GM12874 (cell line): Measurements from ENCODE around the gene TBC1D9.

ENCODE experiments used
- CTCF ChIP-seq: IDR thresholded peaks from 2 replicates; pipeline ENCODE4 v1.5.1; 2011; ENCODE audit warnings: low read depth, mild to moderate bottlenecking, control low read depth, low read length, moderate library complexity; ENCODE audit not compliant: insufficient read depth

TBC1D9 gene

DNA sequence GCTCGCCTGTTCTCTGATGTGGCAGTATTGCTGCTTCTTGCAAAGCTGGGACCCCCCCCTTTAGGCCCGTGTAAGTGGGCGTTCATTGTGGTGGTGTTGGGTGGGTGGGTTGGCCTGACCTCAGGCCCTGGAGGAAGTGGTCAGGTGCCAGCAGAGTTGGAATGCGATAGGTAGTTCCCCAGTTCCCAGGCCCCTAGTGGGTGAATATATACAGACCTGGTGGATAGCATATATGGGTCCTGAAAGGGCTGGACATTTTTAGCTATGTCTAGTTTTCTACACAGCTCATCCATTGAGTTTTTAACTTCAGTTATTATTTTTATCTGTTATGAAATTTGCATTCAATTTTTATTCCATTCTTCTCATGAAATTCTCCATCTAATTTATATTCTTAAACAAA lies 151.6 kb downstream of the TBC1D9 start:
- no peak for TF ChIP-seq CTCF

- TF ChIP-seq CTCF, result no peak
Measured at GRCh38 chr4:140603286-140603685, 152.9 kb downstream of the TBC1D9 start.

DNA sequence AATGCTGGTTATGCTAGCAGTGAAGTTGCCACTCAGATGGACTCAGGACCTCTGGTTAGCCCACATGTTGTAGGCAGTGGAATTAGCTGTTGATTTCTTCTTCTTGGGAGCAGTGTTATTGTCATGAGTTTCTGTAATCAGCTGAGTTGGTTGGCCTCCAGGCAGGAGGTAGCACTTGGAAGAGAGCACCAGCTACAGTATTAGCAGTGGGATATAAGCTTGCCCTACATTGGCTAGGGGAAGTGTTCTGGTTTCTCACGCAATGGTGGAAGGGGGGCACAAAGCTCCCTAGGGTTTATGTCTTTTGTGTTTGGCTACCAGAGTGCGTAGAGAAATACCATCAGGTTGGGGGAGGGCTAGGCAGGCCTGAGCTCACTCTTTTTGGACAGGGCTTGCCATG lies 153.5 kb downstream of the TBC1D9 start:
- TF ChIP-seq CTCF, result no peak

- no peak for TF ChIP-seq CTCF
Measured at GRCh38 chr4:140600408-140600807, 155.8 kb downstream of the TBC1D9 start.

DNA sequence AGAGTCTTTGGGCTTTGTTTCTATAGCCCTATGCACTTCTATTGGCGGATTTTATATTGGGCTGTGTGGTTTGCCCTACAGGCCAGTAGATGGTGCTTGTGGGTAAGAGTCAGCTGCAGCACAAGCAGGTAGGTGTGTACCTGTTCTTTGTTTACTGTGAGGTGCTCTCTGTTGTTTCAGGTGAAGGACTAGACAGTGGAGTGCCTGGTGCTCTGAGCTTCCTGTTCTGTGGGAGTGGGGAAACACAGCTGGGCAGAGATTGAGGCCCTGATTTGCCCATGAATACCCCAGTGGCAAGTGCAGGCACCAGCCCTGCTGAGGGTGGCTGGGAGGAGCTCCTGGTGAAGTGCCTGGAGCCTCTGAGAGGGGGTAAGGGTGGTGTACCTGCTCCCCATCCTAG lies 161.1 kb downstream of the TBC1D9 start:
- TF ChIP-seq CTCF, result peak; percentile 46

GRCh38 chr4:140584439-140584838 lies 171.7 kb downstream of the TBC1D9 start:
- TF ChIP-seq CTCF, result no peak

GRCh38 chr4:140581078-140581477 lies 175.1 kb downstream of the TBC1D9 start:
- no peak for TF ChIP-seq CTCF

- TF ChIP-seq CTCF, result no peak
Measured at GRCh38 chr4:140579278-140579677, 176.9 kb downstream of the TBC1D9 start.
